ENCODE data around the gene VPS33A. TPM values are rescaled to one million over a fixed set of nuclear protein-coding genes. Genes with fewer than 3 reads are reported as not detected.
A peak's percentile ranks its signal among the peaks of the same experiment; 100 is the strongest.

The VPS33A gene
- total and polyA plus RNA-seq, 2 of the 13 experiments (the other 11 are each of a cell fraction or from before 2014, with no cell fraction given) = 11.0 to 43.6 TPM

DNA sequence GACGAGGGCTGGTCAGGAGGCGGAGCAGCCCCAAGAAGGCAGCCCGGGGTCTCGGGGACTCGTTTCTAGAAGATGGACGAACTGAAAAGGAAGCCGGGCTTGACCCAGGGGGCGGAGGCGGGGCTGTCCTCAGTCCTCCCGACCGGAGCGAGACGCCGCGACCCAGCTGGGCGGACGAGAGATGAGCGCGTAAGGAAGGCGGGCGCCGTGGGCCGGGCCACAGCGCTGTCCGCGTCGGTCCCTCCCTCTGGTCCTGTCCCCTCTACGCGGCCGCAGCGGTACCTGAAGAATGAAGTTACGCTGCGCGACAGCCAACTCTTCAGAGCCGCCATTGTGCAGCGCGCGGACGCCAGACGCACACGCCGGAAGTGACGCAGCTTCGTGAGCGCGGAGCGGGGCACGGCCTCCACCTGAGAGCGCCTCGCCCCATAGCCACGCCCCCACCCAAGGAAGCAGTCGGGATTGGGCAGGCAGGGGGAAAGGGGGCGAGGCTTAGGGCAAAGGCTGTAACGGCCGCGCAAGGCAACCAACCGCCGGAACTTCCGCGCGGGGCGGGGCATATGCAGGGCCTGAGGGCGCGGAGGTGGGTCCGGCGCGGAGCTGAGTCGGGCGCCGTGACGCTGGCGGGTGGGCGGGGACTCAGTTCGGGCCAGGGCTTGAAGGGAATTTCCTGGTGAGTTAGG is 40.5 kb downstream of the VPS33A start, which contains the start of gene DIABLO (continued):
- TF ChIP-seq, protein P1, sequence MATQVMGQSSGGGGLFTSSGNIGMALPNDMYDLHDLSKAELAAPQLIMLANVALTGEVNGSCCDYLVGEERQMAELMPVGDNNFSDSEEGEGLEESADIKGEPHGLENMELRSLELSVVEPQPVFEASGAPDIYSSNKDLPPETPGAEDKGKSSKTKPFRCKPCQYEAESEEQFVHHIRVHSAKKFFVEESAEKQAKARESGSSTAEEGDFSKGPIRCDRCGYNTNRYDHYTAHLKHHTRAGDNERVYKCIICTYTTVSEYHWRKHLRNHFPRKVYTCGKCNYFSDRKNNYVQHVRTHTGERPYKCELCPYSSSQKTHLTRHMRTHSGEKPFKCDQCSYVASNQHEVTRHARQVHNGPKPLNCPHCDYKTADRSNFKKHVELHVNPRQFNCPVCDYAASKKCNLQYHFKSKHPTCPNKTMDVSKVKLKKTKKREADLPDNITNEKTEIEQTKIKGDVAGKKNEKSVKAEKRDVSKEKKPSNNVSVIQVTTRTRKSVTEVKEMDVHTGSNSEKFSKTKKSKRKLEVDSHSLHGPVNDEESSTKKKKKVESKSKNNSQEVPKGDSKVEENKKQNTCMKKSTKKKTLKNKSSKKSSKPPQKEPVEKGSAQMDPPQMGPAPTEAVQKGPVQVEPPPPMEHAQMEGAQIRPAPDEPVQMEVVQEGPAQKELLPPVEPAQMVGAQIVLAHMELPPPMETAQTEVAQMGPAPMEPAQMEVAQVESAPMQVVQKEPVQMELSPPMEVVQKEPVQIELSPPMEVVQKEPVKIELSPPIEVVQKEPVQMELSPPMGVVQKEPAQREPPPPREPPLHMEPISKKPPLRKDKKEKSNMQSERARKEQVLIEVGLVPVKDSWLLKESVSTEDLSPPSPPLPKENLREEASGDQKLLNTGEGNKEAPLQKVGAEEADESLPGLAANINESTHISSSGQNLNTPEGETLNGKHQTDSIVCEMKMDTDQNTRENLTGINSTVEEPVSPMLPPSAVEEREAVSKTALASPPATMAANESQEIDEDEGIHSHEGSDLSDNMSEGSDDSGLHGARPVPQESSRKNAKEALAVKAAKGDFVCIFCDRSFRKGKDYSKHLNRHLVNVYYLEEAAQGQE (IDR thresholded peaks at IDR 0.05; ENCODE audit: borderline replicate concordance in 1 of 2, low read depth in 1 of 2, low read length in 2 of 2) = peak in 1 of 2 experiments; percentile 10; a peak in 2 of 4 replicates
- TF ChIP-seq, protein P2, sequence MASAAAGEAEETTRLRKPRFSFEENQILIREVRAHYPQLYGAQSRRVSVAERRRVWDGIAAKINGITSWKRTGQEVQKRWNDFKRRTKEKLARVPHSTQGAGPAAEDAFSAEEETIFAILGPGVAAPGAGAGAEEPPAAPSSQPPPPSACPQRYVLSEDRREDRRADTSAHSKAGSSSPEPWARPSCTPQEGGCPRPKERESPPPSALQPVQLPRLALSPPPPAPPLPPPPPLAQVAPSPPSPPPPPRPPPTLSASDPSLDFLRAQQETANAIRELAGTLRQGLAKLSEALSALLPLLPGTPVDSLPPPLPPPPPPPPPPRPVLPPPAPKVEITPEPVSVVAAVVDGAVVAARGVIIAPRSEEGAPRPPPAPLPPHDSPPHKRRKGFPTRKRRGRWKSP (CRISPR knock-in tag; IDR thresholded peaks at IDR 0.05) = peak; percentile 91
- TF ChIP-seq ARNTL (CRISPR knock-in tag; IDR thresholded peaks at IDR 0.05) = peak; percentile 24; the same call in 1 of the 2 replicates
- TF ChIP-seq RNF2 (conservative IDR thresholded peaks at IDR 0.05; ENCODE audit: low read depth) = peak; percentile 45; the same call in 1 of the 2 replicates
- TF ChIP-seq, protein P3, sequence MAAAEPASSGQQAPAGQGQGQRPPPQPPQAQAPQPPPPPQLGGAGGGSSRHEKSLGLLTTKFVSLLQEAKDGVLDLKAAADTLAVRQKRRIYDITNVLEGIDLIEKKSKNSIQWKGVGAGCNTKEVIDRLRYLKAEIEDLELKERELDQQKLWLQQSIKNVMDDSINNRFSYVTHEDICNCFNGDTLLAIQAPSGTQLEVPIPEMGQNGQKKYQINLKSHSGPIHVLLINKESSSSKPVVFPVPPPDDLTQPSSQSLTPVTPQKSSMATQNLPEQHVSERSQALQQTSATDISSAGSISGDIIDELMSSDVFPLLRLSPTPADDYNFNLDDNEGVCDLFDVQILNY (CRISPR knock-in tag; conservative IDR thresholded peaks at IDR 0.05) = peak; percentile 29; the same call in 1 of the 2 replicates
- no peak for TF ChIP-seq NFE2 (CRISPR knock-in tag; IDR thresholded peaks at IDR 0.05)
- TF ChIP-seq ZNF776 (CRISPR knock-in tag; IDR thresholded peaks at IDR 0.05) = peak; percentile 69
- peak; percentile 71; the same call in 1 of the 2 replicates for TF ChIP-seq MIER2 (CRISPR knock-in tag; IDR thresholded peaks at IDR 0.05)
- peak; percentile 37; the same call in 1 of the 2 replicates for TF ChIP-seq ZNF670 (CRISPR knock-in tag; IDR thresholded peaks at IDR 0.05; ENCODE audit: borderline replicate concordance)
- peak; percentile 89; the same call in 1 of the 2 replicates for TF ChIP-seq YEATS4 (CRISPR knock-in tag; IDR thresholded peaks at IDR 0.05; ENCODE audit: borderline replicate concordance)
- TF ChIP-seq ZNF550 (CRISPR knock-in tag; IDR thresholded peaks at IDR 0.05; ENCODE audit: borderline replicate concordance) = 0 out of 2 replicates have a peak, but pooled peaks have one; percentile 80
- 0 out of 2 replicates have a peak, but pooled peaks have one; percentile 7 for TF ChIP-seq MTF2 (CRISPR knock-in tag; IDR thresholded peaks at IDR 0.05; ENCODE audit: borderline replicate concordance)
- peak; percentile 10; the same call in 1 of the 2 replicates for TF ChIP-seq ZNF749 (CRISPR knock-in tag; IDR thresholded peaks at IDR 0.05; ENCODE audit: borderline replicate concordance)
- peak; percentile 94 for TF ChIP-seq THAP11 (CRISPR knock-in tag; IDR thresholded peaks at IDR 0.05)
- TF ChIP-seq ZNF660 (CRISPR knock-in tag; IDR thresholded peaks at IDR 0.05; ENCODE audit: borderline replicate concordance, low read depth) = no peak
- TF ChIP-seq NRL (CRISPR knock-in tag; IDR thresholded peaks at IDR 0.05; ENCODE audit: borderline replicate concordance) = peak; percentile 78; the same call in 1 of the 2 replicates
- TF ChIP-seq ZFP36L2 (CRISPR knock-in tag; IDR thresholded peaks at IDR 0.05) = 0 out of 2 replicates have a peak, but pooled peaks have one; percentile 54
- TF ChIP-seq ZNF160 (CRISPR knock-in tag; IDR thresholded peaks at IDR 0.05) = no peak; the same call in 1 of the 2 replicates
- TF ChIP-seq ZNF839 (CRISPR knock-in tag; IDR thresholded peaks at IDR 0.05; ENCODE audit: borderline replicate concordance) = peak; percentile 49; the same call in 1 of the 2 replicates
- TF ChIP-seq ZSCAN9 (CRISPR knock-in tag; IDR thresholded peaks at IDR 0.05; ENCODE audit: borderline replicate concordance) = peak; percentile 83
- TF ChIP-seq TGIF2 (CRISPR knock-in tag; IDR thresholded peaks at IDR 0.05) = peak; percentile 68; the same call in 1 of the 2 replicates
- TF ChIP-seq CBX5 (CRISPR knock-in tag; IDR thresholded peaks at IDR 0.05; ENCODE audit: borderline replicate concordance) = peak; percentile 61; the same call in 1 of the 2 replicates
- TF ChIP-seq ZNF343 (CRISPR knock-in tag; IDR thresholded peaks at IDR 0.05) = 0 out of 2 replicates have a peak, but pooled peaks have one; percentile 31
- TF ChIP-seq ZC3H13 (CRISPR knock-in tag; IDR thresholded peaks at IDR 0.05) = peak; percentile 47; the same call in 1 of the 2 replicates
- TF ChIP-seq KLF11 (CRISPR knock-in tag; IDR thresholded peaks at IDR 0.05) = 0 out of 2 replicates have a peak, but pooled peaks have one; percentile 73

Measured in HepG2 (cell line).